Omental fat pad (tissue), 4 donors: ENCODE results near the gene TRAK1. TPM values are rescaled to one million over a fixed set of nuclear protein-coding genes. Genes with fewer than 3 reads are reported as not detected.

Experiments used
- ATAC-seq: fragments of 150-250 bp; one replicate; pipeline ENCODE4 v1.9.1; 2016; ENCODE audit warnings: mild to moderate bottlenecking, moderate library complexity; ENCODE audit not compliant: low FRiP score
- DNase-seq: peaks from one replicate; pipeline ENCODE4 v3.0.0-alpha.2; 2019; ENCODE audit warnings: low spot score
- CTCF ChIP-seq, 3 donors: fragments of 450-650 bp; IDR thresholded peaks; one replicate each; pipeline ENCODE4 v1.5.1; 2016 to 2017; ENCODE audit warnings: antibody characterized with exemption in 3 of 3, mild to moderate bottlenecking in 3 of 3, moderate library complexity in 2 of 3
- total RNA-seq, 4 donors: library from RNA; depleted of rRNA; stranded (reverse); fragments of >200 nt; gene quantifications; one replicate each; pipeline ENCODE4 v1.1.0, GENCODE V29; 2016

Gene TRAK1
- total RNA-seq, 4 donors from 2014 or later: 21.4 to 42.9 (median 37.0) TPM

- ATAC-seq: no peak
- no peak for TF ChIP-seq CTCF (IDR thresholded peaks at IDR 0.05)
- DNase-seq: no peak
Observed at GRCh38 chr3:42164656-42165055, 73.5 kb downstream of the TRAK1 start.

GRCh38 chr3:42165211-42165610 lies 74.1 kb downstream of the TRAK1 start:
- DNase-seq (no peak), ATAC-seq (no peak)
- TF ChIP-seq CTCF (IDR thresholded peaks at IDR 0.05): no peak

- DNase-seq (no peak), ATAC-seq (no peak)
- no peak for TF ChIP-seq CTCF (IDR thresholded peaks at IDR 0.05)
Observed at GRCh38 chr3:42166214-42166613, 75.1 kb downstream of the TRAK1 start.

GRCh38 chr3:42166662-42167300 lies 75.6 kb downstream of the TRAK1 start:
- TF ChIP-seq CTCF (IDR thresholded peaks at IDR 0.05): no peak
- DNase-seq: no peak
- no peak for ATAC-seq

- TF ChIP-seq CTCF (IDR thresholded peaks at IDR 0.05): no peak
- no peak for DNase-seq
- no peak for ATAC-seq
Observed at GRCh38 chr3:42169579-42170120, 78.5 kb downstream of the TRAK1 start.

GRCh38 chr3:42172047-42172654 lies 81.0 kb downstream of the TRAK1 start:
- DNase-seq (no peak), ATAC-seq (no peak)
- TF ChIP-seq CTCF (IDR thresholded peaks at IDR 0.05): no peak

GRCh38 chr3:42173307-42173706 lies 82.2 kb downstream of the TRAK1 start:
- DNase-seq (no peak), ATAC-seq (no peak)
- no peak for TF ChIP-seq CTCF (IDR thresholded peaks at IDR 0.05)
